Loucy (cell line): ENCODE results near the gene HRK.
A peak's percentile ranks its signal among the peaks of the same experiment; 100 is the strongest.

ENCODE experiments used
- H2AFZ ChIP-seq: fragments of 200-600 bp; sonication (generic); 2 replicates; pipeline ENCODE4 v1.6.0; 2016; ENCODE audit warnings: antibody characterized with exemption, mild to moderate bottlenecking, low read length, moderate library complexity
- H3F3A ChIP-seq: fragments of 200-600 bp; 2 replicates; pipeline ENCODE4 v1.6.0; 2016; ENCODE audit warnings: antibody characterized with exemption, low read depth, mild to moderate bottlenecking
- H3K27me3 ChIP-seq: fragments of 200-600 bp; sonication (generic); 2 replicates; pipeline ENCODE4 v1.6.1; 2014; ENCODE audit warnings: low read length, mild to moderate bottlenecking; ENCODE audit not compliant: insufficient read depth, poor library complexity, severe bottlenecking
- H3K36me3 ChIP-seq: fragments of 200-600 bp; sonication (generic); 2 replicates; pipeline ENCODE4 v1.6.1; 2016; ENCODE audit warnings: low read length; ENCODE audit not compliant: insufficient read depth
- H3K4me1 ChIP-seq: fragments of 200-600 bp; sonication (generic); 2 replicates; pipeline ENCODE4 v1.5.1; 2014; ENCODE audit warnings: low read length, mild to moderate bottlenecking; ENCODE audit not compliant: insufficient read depth, poor library complexity, severe bottlenecking
- H3K4me2 ChIP-seq: fragments of 200-600 bp; sonication (generic); 2 replicates; pipeline ENCODE4 v1.6.0; 2014; ENCODE audit warnings: antibody characterized with exemption, low read length, low read depth, mild to moderate bottlenecking; ENCODE audit not compliant: poor library complexity, severe bottlenecking
- H3K4me3 ChIP-seq: fragments of 200-600 bp; sonication (generic); 2 replicates; pipeline ENCODE4 v1.5.1; 2014; ENCODE audit warnings: low read length, mild to moderate bottlenecking, mixed read lengths; ENCODE audit not compliant: poor library complexity, severe bottlenecking
- H3K79me2 ChIP-seq: fragments of 200-600 bp; sonication (generic); 2 replicates; pipeline ENCODE4 v1.6.1; 2014; ENCODE audit warnings: low read length; ENCODE audit not compliant: insufficient read depth
- H3K9ac ChIP-seq: fragments of 200-600 bp; sonication (generic); 2 replicates; pipeline ENCODE4 v1.6.0; 2014; ENCODE audit warnings: mild to moderate bottlenecking, low read depth, low read length, moderate library complexity; ENCODE audit not compliant: poor library complexity, severe bottlenecking
- H3K9me2 ChIP-seq: fragments of 200-600 bp; sonication (generic); replicated peaks from 2 replicates; pipeline ENCODE4 v1.6.1; 2016; ENCODE audit warnings: low read depth, low read length, mixed read lengths
- H3K9me3 ChIP-seq: fragments of 200-600 bp; sonication (generic); 2 replicates; pipeline ENCODE4 v1.6.1; 2014; ENCODE audit warnings: mild to moderate bottlenecking, antibody characterized with exemption, low read length, low read depth; ENCODE audit not compliant: insufficient read depth
- H4K20me1 ChIP-seq: fragments of 200-600 bp; sonication (generic); 2 replicates; pipeline ENCODE4 v1.6.0; 2014; ENCODE audit warnings: antibody characterized with exemption, low read length, mild to moderate bottlenecking; ENCODE audit not compliant: insufficient read depth, poor library complexity, severe bottlenecking
- EZH2phosphoT487 ChIP-seq: fragments of 200-600 bp; IDR thresholded peaks from 2 replicates; pipeline ENCODE4 v1.6.1; 2018; ENCODE audit warnings: antibody characterized with exemption, mild to moderate bottlenecking, moderate library complexity, borderline replicate concordance
- TF ChIP-seq, protein P1 (sequence below): fragments of 200-600 bp; sonication (generic); conservative IDR thresholded peaks from 2 replicates; pipeline ENCODE4 v1.5.1; 2014; ENCODE audit warnings: mild to moderate bottlenecking, antibody characterized with exemption, low read length

The HRK gene

GRCh38 chr12:116862167-116862566 is 19.1 kb downstream of the HRK start:
- Histone ChIP-seq H3K27me3 (no peaks in the 10 kb centered on the region), H3K4me3 (no peak overlapping the region), H3K9me2 (no peaks in the 10 kb centered on the region), H3K79me2 (no peaks in the 10 kb centered on the region), H3K4me2 (no peak overlapping the region), H2AFZ (no peak overlapping the region), H3K9me3 (no peaks in the 10 kb centered on the region), H3F3A (no peaks in the 10 kb centered on the region), H3K36me3 (no peaks in the 10 kb centered on the region), H3K4me1 (peaks cover 7% of the 10 kb centered on the region), H3K9ac (no peak overlapping the region), H4K20me1 (no peaks in the 10 kb centered on the region)
- no peak for TF ChIP-seq EZH2phosphoT487
- TF ChIP-seq, protein P1, sequence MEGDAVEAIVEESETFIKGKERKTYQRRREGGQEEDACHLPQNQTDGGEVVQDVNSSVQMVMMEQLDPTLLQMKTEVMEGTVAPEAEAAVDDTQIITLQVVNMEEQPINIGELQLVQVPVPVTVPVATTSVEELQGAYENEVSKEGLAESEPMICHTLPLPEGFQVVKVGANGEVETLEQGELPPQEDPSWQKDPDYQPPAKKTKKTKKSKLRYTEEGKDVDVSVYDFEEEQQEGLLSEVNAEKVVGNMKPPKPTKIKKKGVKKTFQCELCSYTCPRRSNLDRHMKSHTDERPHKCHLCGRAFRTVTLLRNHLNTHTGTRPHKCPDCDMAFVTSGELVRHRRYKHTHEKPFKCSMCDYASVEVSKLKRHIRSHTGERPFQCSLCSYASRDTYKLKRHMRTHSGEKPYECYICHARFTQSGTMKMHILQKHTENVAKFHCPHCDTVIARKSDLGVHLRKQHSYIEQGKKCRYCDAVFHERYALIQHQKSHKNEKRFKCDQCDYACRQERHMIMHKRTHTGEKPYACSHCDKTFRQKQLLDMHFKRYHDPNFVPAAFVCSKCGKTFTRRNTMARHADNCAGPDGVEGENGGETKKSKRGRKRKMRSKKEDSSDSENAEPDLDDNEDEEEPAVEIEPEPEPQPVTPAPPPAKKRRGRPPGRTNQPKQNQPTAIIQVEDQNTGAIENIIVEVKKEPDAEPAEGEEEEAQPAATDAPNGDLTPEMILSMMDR, result no peak

DNA sequence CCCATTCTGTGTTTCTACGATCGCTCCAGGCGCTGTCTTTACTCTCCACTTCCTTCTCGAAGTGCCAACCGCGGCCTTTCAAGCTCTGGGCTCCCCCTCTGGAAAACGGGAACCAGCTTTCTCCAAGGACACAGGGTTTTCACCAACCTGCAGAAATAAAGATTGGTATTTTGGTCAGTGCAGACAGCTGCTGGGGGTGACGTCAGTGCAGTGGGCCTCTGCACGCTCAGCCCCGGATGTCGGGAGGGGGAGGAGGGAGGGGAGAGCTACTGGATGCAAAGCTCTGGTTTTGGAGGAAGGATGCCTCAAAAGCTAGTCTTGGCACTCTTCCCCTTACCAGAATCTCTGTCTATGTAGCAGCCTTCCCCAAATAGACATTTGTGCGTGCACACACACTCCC is 19.9 kb downstream of the HRK start:
- peaks cover 7% of the 10 kb centered on the region for H3K4me1 ChIP-seq
- no peaks in the 10 kb centered on the region for H3K9me3 ChIP-seq
- no peaks in the 10 kb centered on the region for H3K36me3 ChIP-seq
- no peak overlapping the region for H3K9ac ChIP-seq
- H3K4me2 ChIP-seq, result peak overlapping the region; percentile 9
- TF ChIP-seq, protein P1, result no peak
- TF ChIP-seq EZH2phosphoT487, result no peak
- H3K4me3 ChIP-seq, result no peak overlapping the region
- H3F3A ChIP-seq, result no peaks in the 10 kb centered on the region
- H3K27me3 ChIP-seq, result no peaks in the 10 kb centered on the region
- no peaks in the 10 kb centered on the region for H3K79me2 ChIP-seq
- no peak overlapping the region for H2AFZ ChIP-seq
- no peaks in the 10 kb centered on the region for H4K20me1 ChIP-seq
- H3K9me2 ChIP-seq, result no peaks in the 10 kb centered on the region

DNA sequence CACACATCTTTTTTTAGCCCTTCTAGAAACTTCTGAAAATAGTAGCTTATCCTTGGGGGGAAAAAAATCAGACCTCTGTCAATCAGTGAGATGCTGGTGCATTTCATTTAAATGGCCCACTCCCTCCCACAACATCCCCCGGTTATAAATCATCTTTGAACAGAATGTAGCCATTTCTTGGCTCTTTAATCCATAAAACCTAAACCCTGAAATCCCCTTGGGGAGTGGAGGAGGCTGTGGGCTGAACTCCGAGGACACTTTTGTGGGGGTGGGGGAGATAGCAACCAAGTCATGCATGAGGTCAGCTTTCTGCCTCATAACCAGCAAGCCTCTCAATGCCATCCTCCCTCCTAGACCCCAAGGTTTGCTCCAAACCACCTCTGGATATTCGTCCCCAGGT is 21.0 kb downstream of the HRK start:
- Histone ChIP-seq H3K9me3 (no peaks in the 10 kb centered on the region), H3F3A (no peaks in the 10 kb centered on the region)

GRCh38 chr12:116859079-116859478 is 22.2 kb downstream of the HRK start:
- H3K9me3 ChIP-seq, result no peaks in the 10 kb centered on the region
- H2AFZ ChIP-seq, result no peak overlapping the region
- no peaks in the 10 kb centered on the region for H3K9me2 ChIP-seq
- no peaks in the 10 kb centered on the region for H3K36me3 ChIP-seq
- H3K79me2 ChIP-seq, result no peaks in the 10 kb centered on the region
- no peaks in the 10 kb centered on the region for H3K27me3 ChIP-seq
- H4K20me1 ChIP-seq, result no peaks in the 10 kb centered on the region
- H3K4me2 ChIP-seq, result no peak overlapping the region
- no peaks in the 10 kb centered on the region for H3F3A ChIP-seq
- peaks cover 7% of the 10 kb centered on the region for H3K4me1 ChIP-seq
- H3K9ac ChIP-seq, result no peak overlapping the region
- no peak overlapping the region for H3K4me3 ChIP-seq
- no peak for TF ChIP-seq EZH2phosphoT487

More for the DNA sequence above, 21.0 kb downstream of the HRK start:
- H2AFZ ChIP-seq, result no peak overlapping the region
- H3K9me2 ChIP-seq, result no peaks in the 10 kb centered on the region
- H3K4me2 ChIP-seq, result no peak overlapping the region
- no peak overlapping the region for H3K9ac ChIP-seq
- TF ChIP-seq EZH2phosphoT487, result no peak
- H3K4me3 ChIP-seq, result no peak overlapping the region
- H3K4me1 ChIP-seq, result peaks cover 7% of the 10 kb centered on the region
- H3K27me3 ChIP-seq, result no peaks in the 10 kb centered on the region
- H3K79me2 ChIP-seq, result no peaks in the 10 kb centered on the region
- no peaks in the 10 kb centered on the region for H3K36me3 ChIP-seq
- H4K20me1 ChIP-seq, result no peaks in the 10 kb centered on the region
